ENCODE data around the gene NBEAL1. TPM values are rescaled to one million over a fixed set of nuclear protein-coding genes. Genes with fewer than 3 reads are reported as not detected.
A peak's percentile ranks its signal among the peaks of the same experiment; 100 is the strongest.
"Not testable (repeated sequence)": the region's sequence is repeated elsewhere in the genome, so short reads cannot be mapped to it uniquely, and the experiment has no call there.

Gene NBEAL1
- total RNA-seq, 4 donors from 2014 or later: 33.3 to 51.6 (median 48.4) TPM

GRCh38 chr2:203195331-203196036 lies 180.8 kb downstream of the NBEAL1 start:
- DNase-seq (ENCODE audit: low spot score in 2 of 2): no peak
- TF ChIP-seq POLR2A (IDR thresholded peaks at IDR 0.05) (no peak), CTCF (IDR thresholded peaks at IDR 0.05) (no peak), EP300 (IDR thresholded peaks at IDR 0.05) (no peak)
- 79 to 81% methylated on average over 5 of the region's 5 CpGs for WGBS, 2 donors

DNA sequence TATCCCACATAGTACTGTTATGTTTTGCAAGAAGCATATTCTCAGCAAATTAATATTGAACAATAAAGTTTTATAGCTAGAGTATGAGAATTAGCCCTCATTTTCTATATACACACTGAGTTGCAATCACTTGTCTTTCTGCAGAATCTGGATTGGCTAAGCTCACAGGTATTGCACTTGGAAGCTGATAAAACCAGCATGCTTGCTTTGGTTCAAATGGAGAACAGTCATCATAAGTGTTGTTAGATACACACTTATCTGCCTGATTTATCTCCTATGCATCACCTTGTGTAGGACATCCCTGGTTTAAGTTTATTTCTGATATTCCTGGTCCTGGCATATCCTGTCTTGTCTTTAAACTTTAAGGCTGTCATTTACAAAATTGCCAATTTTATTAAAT lies 186.2 kb downstream of the NBEAL1 start:
- Histone ChIP-seq H3K36me3 (peaks cover 0 to 84% (median 10%) of the 10 kb centered on the region in 3 donors), H3K9me3 (no peaks in the 10 kb centered on the region), H3K4me3 (no peak overlapping the region)

More at GRCh38 chr2:203195331-203196036, 180.8 kb downstream of the NBEAL1 start:
- H3K36me3 ChIP-seq: peaks cover 0 to 72% (median 10%) of the 10 kb centered on the region in 3 donors
- H3K4me1 ChIP-seq: no peaks in the 10 kb centered on the region
- H3K27ac ChIP-seq: no peak overlapping the region
- H3K9me3 ChIP-seq: no peaks in the 10 kb centered on the region
- H3K4me3 ChIP-seq: no peak overlapping the region
- no peaks in the 10 kb centered on the region for H3K27me3 ChIP-seq

GRCh38 chr2:203201426-203201825 lies 186.8 kb downstream of the NBEAL1 start:
- H3K36me3 ChIP-seq: peaks cover 0 to 86% (median 10%) of the 10 kb centered on the region in 3 donors
- H3K4me1 ChIP-seq: no peaks in the 10 kb centered on the region
- TF ChIP-seq CTCF (IDR thresholded peaks at IDR 0.05) (no peak), POLR2A (IDR thresholded peaks at IDR 0.05) (no peak), EP300 (IDR thresholded peaks at IDR 0.05) (no peak)
- no peak for DNase-seq (ENCODE audit: low spot score in 2 of 2)
- H3K9me3 ChIP-seq: no peaks in the 10 kb centered on the region
- H3K27ac ChIP-seq: no peak overlapping the region
- H3K4me3 ChIP-seq: no peak overlapping the region
- 65 to 67% methylated on average over 5 of the region's 5 CpGs for WGBS, 2 donors
- no peaks in the 10 kb centered on the region for H3K27me3 ChIP-seq

More for the DNA sequence above, 186.2 kb downstream of the NBEAL1 start:
- no peak for DNase-seq (ENCODE audit: low spot score in 2 of 2)
- no peaks in the 10 kb centered on the region for H3K4me1 ChIP-seq
- H3K27ac ChIP-seq: no peak overlapping the region
- TF ChIP-seq CTCF (IDR thresholded peaks at IDR 0.05): no peak
- TF ChIP-seq EP300 (IDR thresholded peaks at IDR 0.05): no peak
- no peak for TF ChIP-seq POLR2A (IDR thresholded peaks at IDR 0.05)
- no peaks in the 10 kb centered on the region for H3K27me3 ChIP-seq

DNA sequence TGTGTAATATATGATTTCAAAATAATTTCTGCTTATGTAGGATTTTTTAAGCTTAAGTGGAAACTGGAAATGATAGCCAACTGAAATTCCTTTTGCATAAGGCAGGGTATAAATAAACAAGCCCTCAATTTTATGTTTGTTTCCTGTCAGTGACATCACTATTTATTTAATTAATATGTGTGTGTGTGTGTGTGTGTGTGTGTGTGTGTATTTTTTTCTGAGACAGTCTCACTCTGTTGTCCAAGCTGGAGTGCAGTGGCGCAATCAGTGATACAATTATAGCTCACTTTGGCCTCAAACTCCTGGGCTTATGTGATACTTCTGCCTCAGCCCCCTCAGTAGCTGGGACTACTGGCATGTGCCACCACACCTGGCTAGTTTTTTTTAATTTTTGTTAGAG lies 194.9 kb downstream of the NBEAL1 start:
- WGBS, 2 donors: 88 to 100% methylated on average over 1 of the region's 1 CpG
- DNase-seq (ENCODE audit: low spot score in 2 of 2): no peak
- Histone ChIP-seq H3K27ac (no peak overlapping the region), H3K27me3 (no peaks in the 10 kb centered on the region), H3K4me1 (no peaks in the 10 kb centered on the region), H3K36me3 (peaks cover 0 to 84% (median 2%) of the 10 kb centered on the region in 3 donors), H3K9me3 (no peaks in the 10 kb centered on the region), H3K4me3 (no peak overlapping the region)
- TF ChIP-seq POLR2A (IDR thresholded peaks at IDR 0.05) (no peak), CTCF (IDR thresholded peaks at IDR 0.05) (no peak), EP300 (IDR thresholded peaks at IDR 0.05) (no peak)

DNA sequence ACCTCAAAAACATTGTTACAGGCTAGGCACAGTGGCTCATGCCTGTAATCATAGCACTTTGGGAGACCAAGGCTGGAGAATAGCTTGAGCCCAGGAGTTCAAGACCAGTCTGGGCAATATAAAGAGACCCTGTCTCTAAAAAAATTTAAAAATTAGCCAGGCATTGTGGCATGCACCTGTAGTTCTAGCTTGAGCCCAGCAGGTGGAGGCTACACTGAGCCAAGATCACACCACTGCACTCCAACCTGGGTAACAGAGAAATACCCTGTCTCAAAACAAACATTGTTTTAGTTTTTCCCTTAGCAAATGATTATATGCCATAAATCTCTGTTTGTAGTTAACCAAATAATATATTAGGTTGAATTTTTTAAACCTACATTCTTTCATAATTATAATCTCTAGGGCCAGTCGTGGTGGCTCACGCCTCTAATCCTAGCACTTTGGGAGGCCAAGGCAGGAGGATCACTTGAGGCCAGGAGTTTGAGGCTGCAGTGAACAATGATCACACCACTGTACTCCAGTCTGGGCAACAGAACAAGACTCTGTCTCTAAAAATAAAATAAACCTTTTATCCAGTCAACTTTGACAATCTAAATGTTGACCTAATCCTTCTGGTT lies 210.9 kb downstream of the NBEAL1 start:
- Histone ChIP-seq H3K4me3 (no peak overlapping the region), H3K36me3 (no peaks in the 10 kb centered on the region), H3K27ac (no peak overlapping the region), H3K4me1 (no peaks in the 10 kb centered on the region), H3K27me3 (no peaks in the 10 kb centered on the region), H3K9me3 (no peaks in the 10 kb centered on the region)
- TF ChIP-seq EP300 (IDR thresholded peaks at IDR 0.05): no peak
- peak in 4 of 5 experiments; percentile 22 to 59 (median 50) for TF ChIP-seq CTCF (IDR thresholded peaks at IDR 0.05)
- WGBS, 2 donors: 94 to 99% methylated on average over 2 of the region's 2 CpGs
- no peak for DNase-seq (ENCODE audit: low spot score in 2 of 2)

DNA sequence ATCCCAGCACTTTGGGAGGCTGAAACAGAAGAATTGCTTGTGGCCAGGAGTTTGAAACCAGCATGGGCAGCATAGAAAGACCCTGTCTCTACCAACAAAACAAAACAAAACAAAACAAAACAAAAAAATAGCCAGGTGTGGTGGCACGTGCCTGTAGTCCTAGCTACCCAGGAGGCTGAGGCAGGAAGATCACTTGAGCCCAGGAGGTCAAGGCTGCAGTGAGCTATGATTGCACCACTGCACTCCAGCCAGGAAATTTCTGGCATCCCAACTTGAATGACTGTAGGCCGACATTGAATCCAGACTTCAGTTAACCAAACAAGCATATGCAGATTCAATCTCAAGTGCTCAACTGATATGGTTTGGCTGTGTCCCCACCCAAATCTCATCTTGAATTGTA lies 215.0 kb downstream of the NBEAL1 start:
- H3K27ac ChIP-seq; H3K36me3 ChIP-seq; H3K27me3 ChIP-seq; DNase-seq (ENCODE audit: low spot score in 2 of 2); H3K4me1 ChIP-seq; H3K9me3 ChIP-seq; H3K4me3 ChIP-seq: not testable (repeated sequence)
- 80 to 81% methylated on average over 2 of the region's 2 CpGs for WGBS, 2 donors

Measured in tibial nerve (tissue), 4 donors.